GM12875 (cell line): ENCODE measurements around the gene GTF2I.
"Not testable (repeated sequence)": the region's sequence is repeated elsewhere in the genome, so short reads cannot be mapped to it uniquely, and the experiment has no call there.

Experiments
- H3K4me3 ChIP-seq: one replicate; pipeline ENCODE4 v1.5.1; 2011; ENCODE audit warnings: low read depth, low read length, control low read depth
- CTCF ChIP-seq: IDR thresholded peaks from 2 replicates; pipeline ENCODE4 v1.5.1; 2011; ENCODE audit warnings: low read depth, mild to moderate bottlenecking, control low read depth, inconsistent platforms, low read length, moderate library complexity, borderline replicate concordance; ENCODE audit not compliant: insufficient read depth

The GTF2I gene

GRCh38 chr7:74726309-74727101 lies 69.0 kb downstream of the GTF2I start:
- no peak overlapping the region for H3K4me3 ChIP-seq

GRCh38 chr7:74728686-74729085 lies 71.2 kb downstream of the GTF2I start:
- H3K4me3 ChIP-seq: not testable (repeated sequence)

More at GRCh38 chr7:74726309-74727101, 69.0 kb downstream of the GTF2I start:
- no peak for TF ChIP-seq CTCF

GRCh38 chr7:74730186-74730585 lies 72.7 kb downstream of the GTF2I start:
- not testable (repeated sequence) for H3K4me3 ChIP-seq

GRCh38 chr7:74739974-74740703 lies 82.6 kb downstream of the GTF2I start:
- not testable (repeated sequence) for H3K4me3 ChIP-seq

- not testable (repeated sequence) for H3K4me3 ChIP-seq
Observed at GRCh38 chr7:74743936-74744557, 86.5 kb downstream of the GTF2I start.

- H3K4me3 ChIP-seq: not testable (repeated sequence)
Observed at GRCh38 chr7:74753921-74754482, 96.5 kb downstream of the GTF2I start.

GRCh38 chr7:74756673-74757072 lies 99.2 kb downstream of the GTF2I start:
- not testable (repeated sequence) for H3K4me3 ChIP-seq

GRCh38 chr7:74758268-74758667 lies 100.8 kb downstream of the GTF2I start:
- H3K4me3 ChIP-seq: not testable (repeated sequence)

GRCh38 chr7:74758982-74759381 lies 101.5 kb downstream of the GTF2I start:
- not testable (repeated sequence) for H3K4me3 ChIP-seq

GRCh38 chr7:74765205-74765918 lies 107.8 kb downstream of the GTF2I start:
- H3K4me3 ChIP-seq: not testable (repeated sequence)

- H3K4me3 ChIP-seq: not testable (repeated sequence)
Observed at GRCh38 chr7:74766509-74766908, 109.0 kb downstream of the GTF2I start.

- not testable (repeated sequence) for H3K4me3 ChIP-seq
Observed at GRCh38 chr7:74766991-74767390, 109.5 kb downstream of the GTF2I start.

- H3K4me3 ChIP-seq: not testable (repeated sequence)
Observed at GRCh38 chr7:74770062-74770461, 112.5 kb downstream of the GTF2I start.

- H3K4me3 ChIP-seq: not testable (repeated sequence)
Observed at GRCh38 chr7:74772093-74772492, 114.6 kb downstream of the GTF2I start.

- H3K4me3 ChIP-seq: not testable (repeated sequence)
Observed at GRCh38 chr7:74773760-74774750, 116.5 kb downstream of the GTF2I start, which contains the start of gene NCF1. Gene NCF1, plus strand, starts transcription at chr7:74774011. Its CDS starts 21 bp downstream, at chr7:74774032.

- not testable (repeated sequence) for H3K4me3 ChIP-seq
Observed at GRCh38 chr7:74775111-74775510, 117.6 kb downstream of the GTF2I start.

GRCh38 chr7:74779053-74779452 lies 121.5 kb downstream of the GTF2I start:
- not testable (repeated sequence) for H3K4me3 ChIP-seq
